HG02884 (cell line): ENCODE results near the gene CA7.
"Not testable (repeated sequence)": the region's sequence is repeated elsewhere in the genome, so short reads cannot be mapped to it uniquely, and the experiment has no call there.

ENCODE experiments used
- ATAC-seq: cut with Tn5 transposase; IDR thresholded peaks from one replicate; pipeline ENCODE4 v1.9.1; 2021; ENCODE audit warnings: mild to moderate bottlenecking, moderate library complexity; ENCODE audit not compliant: unreplicated experiment

Gene CA7

DNA sequence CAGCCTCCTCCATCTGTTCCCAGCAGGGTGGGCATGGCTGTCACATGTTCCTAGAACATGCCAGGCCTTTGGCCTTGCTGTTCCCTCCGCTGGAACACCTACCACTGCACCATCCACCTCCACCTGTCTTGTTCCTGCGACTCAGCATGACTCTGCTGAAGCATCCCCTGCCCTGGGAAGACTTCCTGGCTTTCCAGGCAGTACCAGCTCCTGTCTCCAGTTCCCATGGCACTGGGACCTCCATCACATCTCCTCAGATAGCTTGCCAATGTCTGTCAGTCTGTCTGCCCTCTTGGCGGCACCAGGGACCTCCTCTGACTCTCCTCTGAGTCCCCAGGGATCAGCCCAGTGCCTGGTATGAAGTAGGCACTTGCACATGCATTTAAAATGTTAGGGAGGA is 51.8 kb downstream of the CA7 start:
- no peak for ATAC-seq

DNA sequence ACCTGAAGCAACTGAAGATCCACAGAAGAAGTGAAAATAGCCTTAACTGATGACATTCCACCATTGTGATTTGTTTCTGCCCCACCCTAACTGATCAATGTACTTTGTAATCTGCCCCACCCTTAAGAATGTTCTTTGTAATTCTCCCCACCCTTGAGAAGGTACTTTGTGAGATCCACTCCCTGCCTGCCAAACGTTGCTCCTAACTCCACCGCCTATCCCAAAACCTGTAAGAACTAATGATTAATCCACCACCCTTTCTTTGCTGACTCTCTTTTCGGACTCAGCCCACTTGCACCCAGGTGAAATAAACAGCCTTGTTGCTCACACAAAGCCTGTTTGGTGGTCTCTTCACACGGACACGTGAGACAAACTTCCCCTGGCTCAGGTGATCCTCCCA is 52.5 kb downstream of the CA7 start:
- ATAC-seq, result not testable (repeated sequence)

GRCh38 chr16:66898207-66898606 is 54.0 kb downstream of the CA7 start:
- no peak for ATAC-seq

DNA sequence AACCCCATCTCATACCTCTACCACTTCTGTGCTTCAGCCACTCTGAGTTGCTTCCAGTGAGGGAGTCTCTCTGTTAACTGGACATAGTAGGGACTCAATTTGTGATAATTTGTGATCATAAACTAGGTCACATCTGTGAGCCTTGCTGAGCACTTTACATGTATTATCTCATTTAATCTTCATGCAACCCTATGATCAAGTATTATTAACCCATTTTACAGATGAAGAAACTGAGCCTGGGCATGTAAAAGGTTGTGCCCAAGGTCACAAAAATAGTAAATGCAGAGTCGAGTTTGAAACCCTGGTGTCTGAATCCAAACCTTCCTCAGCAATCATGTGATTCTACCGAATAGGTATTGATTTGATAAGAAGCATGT is 54.7 kb downstream of the CA7 start:
- ATAC-seq, result no peak

GRCh38 chr16:66899310-66899944 is 55.2 kb downstream of the CA7 start:
- no peak for ATAC-seq

GRCh38 chr16:66899945-66900710 is 55.9 kb downstream of the CA7 start:
- ATAC-seq, result no peak

DNA sequence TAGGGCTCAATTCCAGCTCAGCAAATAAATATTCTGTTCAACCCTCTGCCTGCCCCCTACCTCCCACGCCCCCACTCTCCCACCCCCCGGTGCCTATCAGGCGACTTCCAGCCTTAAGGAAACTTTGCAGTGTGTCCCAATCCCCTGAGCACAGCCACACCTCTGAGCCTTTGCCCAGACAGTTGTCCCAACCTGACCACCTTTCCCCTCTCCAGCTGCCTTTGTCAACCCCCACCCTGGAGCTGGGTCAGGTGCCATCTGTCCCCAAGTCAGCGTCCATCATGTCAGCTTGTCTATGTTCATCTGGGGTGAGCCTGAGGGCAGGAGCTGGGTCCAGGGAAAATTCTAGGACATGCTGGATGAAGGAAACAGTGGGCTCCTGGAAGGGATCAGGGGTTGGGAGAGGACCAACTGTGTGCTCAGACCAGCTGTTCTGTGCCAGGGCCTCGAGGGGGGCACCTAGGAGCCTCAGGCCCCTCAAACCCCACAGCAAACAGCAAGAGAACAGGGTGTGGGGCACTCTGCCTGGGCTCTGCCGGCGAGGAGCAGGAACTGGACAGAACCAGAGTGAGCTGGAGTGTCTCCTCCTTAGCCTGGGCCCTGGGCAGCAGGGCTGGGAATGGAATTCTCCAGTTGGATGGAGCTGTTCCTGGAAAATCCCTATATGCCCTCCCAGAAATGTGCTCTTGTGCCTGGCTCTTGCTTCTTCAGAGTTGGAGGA is 56.7 kb downstream of the CA7 start:
- no peak for ATAC-seq

GRCh38 chr16:66901626-66902025 is 57.4 kb downstream of the CA7 start:
- ATAC-seq, result no peak

DNA sequence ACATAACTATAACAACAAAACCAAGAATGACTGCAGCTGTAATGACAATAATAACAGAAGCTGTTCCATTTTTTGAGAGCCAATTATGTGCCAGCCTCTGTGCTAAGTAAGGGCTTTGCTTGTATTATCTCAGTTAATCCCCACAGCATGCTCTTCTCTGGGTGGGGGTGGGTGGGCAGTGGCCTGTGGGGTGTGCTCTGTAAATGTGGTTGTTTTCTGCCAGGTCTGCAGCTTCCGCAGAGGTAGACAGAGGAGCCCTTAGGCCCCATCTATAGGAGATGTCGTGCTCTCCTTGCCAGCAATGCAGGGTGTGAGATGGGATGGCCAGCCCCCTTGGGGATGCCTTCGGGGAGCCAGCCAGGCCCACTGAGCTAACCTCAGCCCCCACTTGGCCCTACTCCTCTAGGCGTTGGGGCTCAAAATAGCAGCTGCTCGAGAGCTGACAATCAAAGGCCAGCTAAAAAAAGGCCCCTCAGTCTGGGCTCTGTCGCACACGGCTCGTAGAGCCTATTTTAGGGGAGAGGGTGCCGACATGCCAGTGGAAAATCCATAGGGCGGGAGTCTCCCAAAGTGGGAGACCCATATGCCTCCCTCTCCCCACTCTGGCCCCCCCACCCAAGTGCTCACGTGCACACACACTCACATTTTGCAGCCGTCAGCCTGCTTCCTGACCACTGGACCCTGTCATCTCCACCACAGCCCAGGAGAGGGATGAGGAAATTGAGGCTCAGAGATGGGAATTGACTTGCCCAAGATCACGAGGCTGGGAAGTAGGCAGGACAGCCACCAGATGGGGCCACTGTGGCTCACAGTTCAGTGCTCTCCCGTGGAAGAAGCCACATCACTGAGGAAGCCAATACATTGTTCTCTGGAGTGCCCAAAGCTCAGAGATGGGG is 58.7 kb downstream of the CA7 start:
- ATAC-seq, result no peak
